ENCODE results near the gene MATCAP1. TPM values are rescaled to one million over a fixed set of nuclear protein-coding genes. Genes with fewer than 3 reads are reported as not detected.

MATCAP1 gene
- total and polyA plus RNA-seq, 2 of the 8 experiments (the other 6 are each of a cell fraction or from before 2014, with no cell fraction given): 22.9 to 27.5 TPM

DNA sequence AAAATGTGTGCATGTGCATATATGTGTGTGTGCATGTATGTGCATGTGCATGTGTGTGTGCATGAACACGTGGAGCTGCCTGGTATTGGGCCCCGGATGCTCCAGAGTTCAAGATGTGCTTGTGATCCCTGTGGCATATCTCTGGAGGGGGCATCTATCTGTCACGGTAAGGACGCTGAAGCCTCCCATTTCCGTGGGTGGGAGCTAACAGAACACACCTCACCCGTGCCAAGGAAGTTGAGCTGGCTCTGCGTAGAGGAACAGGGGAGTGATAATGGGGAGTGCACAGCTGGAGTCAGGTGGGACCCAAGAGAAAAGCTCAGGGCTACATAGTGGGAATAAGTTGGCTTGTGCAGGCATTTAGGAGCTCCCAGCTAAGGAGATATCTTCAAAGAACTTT, 27.9 kb upstream of the MATCAP1 start:
- Histone ChIP-seq H3K27ac (ENCODE audit: low read depth, low read length) (no peak overlapping the region), H4K20me1 (replicated peaks in 1 of 2; ENCODE audit: control insufficient read depth in 1 of 2, insufficient read depth in 2 of 2, low read length in 2 of 2) (no peaks in the 10 kb centered on the region), H3K4me1 (replicated peaks in 1 of 4; ENCODE audit: control insufficient read depth in 3 of 4, insufficient read depth in 4 of 4, low read length in 3 of 4) (peaks cover 0 to 10% (median 1%) of the 10 kb centered on the region in 4 experiments; a peak in 2 of 7 replicates), H3K79me2 (ENCODE audit: control insufficient read depth in 1 of 2, insufficient read depth in 2 of 2, low read length in 2 of 2) (no peaks in the 10 kb centered on the region), H3K4me2 (ENCODE audit: insufficient read depth in 1 of 2, low read depth in 2 of 2, low read length in 2 of 2) (no peak overlapping the region), H3K79me1 (ENCODE audit: low read depth, low read length) (no peaks in the 10 kb centered on the region), H2BK120ac (replicated peaks; ENCODE audit: low read depth, low read length) (no peak overlapping the region), H3K14ac (ENCODE audit: insufficient read length) (no peak overlapping the region), H3K4me3 (ENCODE audit: extremely low read depth in 1 of 4, insufficient read depth in 2 of 4, low read depth in 3 of 4, low read length in 4 of 4) (no peak overlapping the region), H3K27me3 (replicated peaks in 1 of 4; ENCODE audit: control insufficient read depth in 3 of 4, extremely low read depth in 1 of 4, insufficient read depth in 3 of 4, low read length in 3 of 4) (peaks cover 0 to 12% (median 8%) of the 10 kb centered on the region in 4 experiments; a peak in 4 of 7 replicates), H2BK5ac (ENCODE audit: low read depth, low read length) (no peak overlapping the region), H2AK5ac (ENCODE audit: low read depth, low read length) (no peak overlapping the region), H3K36me3 (ENCODE audit: control insufficient read depth in 2 of 4, insufficient read depth in 4 of 4, low read length in 3 of 4) (no peaks in the 10 kb centered on the region), H2BK12ac (ENCODE audit: low read depth, low read length) (no peak overlapping the region), H3K9ac (replicated peaks in 1 of 4; ENCODE audit: extremely low read depth in 1 of 4, low read depth in 3 of 4, low read length in 3 of 4) (no peak overlapping the region), H3K23me2 (ENCODE audit: low read depth, low read length) (no peaks in the 10 kb centered on the region), H2AFZ (ENCODE audit: low read length) (no peak overlapping the region), H4K91ac (replicated peaks; ENCODE audit: insufficient read length, low read length) (no peak overlapping the region), H4K8ac (ENCODE audit: extremely low read depth, insufficient read depth, low read length) (no peak overlapping the region), H4K5ac (ENCODE audit: insufficient read length, low read depth, low read length) (no peak overlapping the region), H3K18ac (ENCODE audit: extremely low read depth, low read length) (no peak overlapping the region), H2BK20ac (ENCODE audit: low read length) (no peak overlapping the region), H3K23ac (ENCODE audit: insufficient read length) (no peak overlapping the region), H3K9me3 (ENCODE audit: insufficient read depth in 2 of 2, low read depth in 1 of 2, low read length in 1 of 2) (no peaks in the 10 kb centered on the region), H3K4ac (replicated peaks; ENCODE audit: insufficient read length, low read depth, low read length) (no peak overlapping the region), H3K56ac (replicated peaks; ENCODE audit: insufficient read length, low read depth, low read length) (no peak overlapping the region), H2BK15ac (ENCODE audit: low read length) (no peak overlapping the region)
- TF ChIP-seq, protein P1, sequence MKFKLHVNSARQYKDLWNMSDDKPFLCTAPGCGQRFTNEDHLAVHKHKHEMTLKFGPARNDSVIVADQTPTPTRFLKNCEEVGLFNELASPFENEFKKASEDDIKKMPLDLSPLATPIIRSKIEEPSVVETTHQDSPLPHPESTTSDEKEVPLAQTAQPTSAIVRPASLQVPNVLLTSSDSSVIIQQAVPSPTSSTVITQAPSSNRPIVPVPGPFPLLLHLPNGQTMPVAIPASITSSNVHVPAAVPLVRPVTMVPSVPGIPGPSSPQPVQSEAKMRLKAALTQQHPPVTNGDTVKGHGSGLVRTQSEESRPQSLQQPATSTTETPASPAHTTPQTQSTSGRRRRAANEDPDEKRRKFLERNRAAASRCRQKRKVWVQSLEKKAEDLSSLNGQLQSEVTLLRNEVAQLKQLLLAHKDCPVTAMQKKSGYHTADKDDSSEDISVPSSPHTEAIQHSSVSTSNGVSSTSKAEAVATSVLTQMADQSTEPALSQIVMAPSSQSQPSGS (IDR thresholded peaks at IDR 0.05; ENCODE audit: low read length): no peak
- no peak for TF ChIP-seq JUND (IDR thresholded peaks at IDR 0.05; ENCODE audit: low read length)
- TF ChIP-seq EGR1 (IDR thresholded peaks at IDR 0.05; ENCODE audit: borderline replicate concordance, low read depth, low read length): no peak
- no peak for DNase-seq (ENCODE audit: low read depth in 1 of 2, low spot score in 2 of 2)
- CTCF ChIA-PET (ENCODE audit: partially characterized antibody): interaction anchor here (0.6 to 8.9 kb wide), 8 partner anchors 9 to 193 kb away, joined by 3 to 111 read pairs (median 4); partner anchors contain the start of genes E2F4, ELMO3, NOL3 and TMEM208
- no peak for FAIRE-seq
- WGBS, 2 experiments (ENCODE audit: extremely low coverage in 1 of 2, insufficient coverage in 1 of 2, insufficient read length in 1 of 2, insufficient replicate concordance in 2 of 2, low coverage in 1 of 2, low lambda C conversion rate in 2 of 2, missing lambda C conversion rate in 1 of 2): 82% methylated on average over 7 of the region's 7 CpGs; no CpG with 5 or more reads in 1 of the 2 experiments
- POLR2A ChIA-PET (ENCODE audit: partially characterized antibody): interaction anchor here (0.9 to 1.0 kb wide), 2 partner anchors 13 to 246 kb away, joined by 3 read pairs; no protein-coding TSS in a partner anchor
